CD8-positive, alpha-beta memory T cell (primary cell): Measurements from ENCODE around the gene ADCY5. TPM values are rescaled to one million over a fixed set of nuclear protein-coding genes. Genes with fewer than 3 reads are reported as not detected.
A peak's percentile ranks its signal among the peaks of the same experiment; 100 is the strongest.

Source experiments
- CTCF ChIA-PET: fragments of 350-600 bp; sonication (Branson Sonifier 250); formaldehyde crosslinking; loops from one replicate; lab custom pipeline; 2021; ENCODE audit warnings: antibody characterized with exemption; lab: Charles Lee
- POLR2A ChIA-PET: fragments of 350-600 bp; sonication (Branson Sonifier 250); formaldehyde crosslinking; loops from one replicate; lab custom pipeline; 2021; ENCODE audit warnings: antibody characterized with exemption; lab: Charles Lee
- DNase-seq, 5 donors: peaks; one replicate each; pipeline versions ENCODE4 v3.0.0 to v3.0.0-alpha.2; 2020 to 2022; ENCODE audit warnings: mixed read lengths in 1 of 5
- H3K27ac ChIP-seq: one replicate; pipeline ENCODE4 v1.7.0; 2013; ENCODE audit warnings: low read depth, mild to moderate bottlenecking, low read length, moderate library complexity
- H3K27me3 ChIP-seq: 2 replicates; pipeline ENCODE4 v1.7.0; 2013; ENCODE audit warnings: low read length, mild to moderate bottlenecking; ENCODE audit not compliant: insufficient read depth, poor library complexity, severe bottlenecking
- H3K36me3 ChIP-seq: 2 replicates; pipeline ENCODE4 v1.7.0; 2013; ENCODE audit warnings: mild to moderate bottlenecking, low read length, moderate library complexity; ENCODE audit not compliant: insufficient read depth
- H3K4me1 ChIP-seq: 2 replicates; pipeline ENCODE4 v1.7.0; 2013; ENCODE audit warnings: mild to moderate bottlenecking, low read length, moderate library complexity; ENCODE audit not compliant: insufficient read depth
- H3K4me3 ChIP-seq: 2 replicates; pipeline ENCODE4 v1.7.0; 2013; ENCODE audit warnings: mild to moderate bottlenecking, low read length
- H3K9me3 ChIP-seq: 2 replicates; pipeline ENCODE4 v1.7.0; 2013; ENCODE audit warnings: mild to moderate bottlenecking, low read length
- H3K27ac Mint-ChIP-seq, 8 donors: one replicate each; pipeline ENCODE4 v1.8.0; 2020 to 2021; ENCODE audit warnings: mixed read lengths in 8 of 8, mild to moderate bottlenecking in 6 of 8, inconsistent platforms in 3 of 8, moderate library complexity in 3 of 8
- H3K27me3 Mint-ChIP-seq, 2 donors: one replicate each; pipeline ENCODE4 v1.8.0; 2020 to 2021; ENCODE audit warnings: mixed read lengths in 2 of 2, mild to moderate bottlenecking in 1 of 2, moderate library complexity in 1 of 2
- H3K36me3 Mint-ChIP-seq, 3 donors: one replicate each; pipeline ENCODE4 v1.8.0; 2020 to 2021; ENCODE audit warnings: mixed read lengths in 3 of 3, inconsistent platforms in 1 of 3, mild to moderate bottlenecking in 1 of 3
- H3K4me1 Mint-ChIP-seq, 3 donors: one replicate each; pipeline ENCODE4 v1.8.0; 2020 to 2021; ENCODE audit warnings: mixed read lengths in 3 of 3, inconsistent platforms in 1 of 3, mild to moderate bottlenecking in 1 of 3
- H3K4me3 Mint-ChIP-seq, 7 donors: one replicate each; pipeline ENCODE4 v1.8.0; 2020 to 2021; ENCODE audit warnings: mixed read lengths in 7 of 7, mild to moderate bottlenecking in 6 of 7, moderate library complexity in 4 of 7, inconsistent platforms in 2 of 7
- H3K9me3 Mint-ChIP-seq, 5 donors: one replicate each; pipeline ENCODE4 v1.8.0; 2020 to 2022; ENCODE audit warnings: mixed read lengths in 5 of 5, mild to moderate bottlenecking in 3 of 5, moderate library complexity in 2 of 5, inconsistent platforms in 1 of 5
- polyA plus RNA-seq: library from polyadenylated mRNA; unstranded; fragments of 300-500 nt; fragmentation: Illumina TruSeq; gene quantifications from one replicate; pipeline ENCODE4 v1.2.3, GENCODE V29; 2021
- total RNA-seq, 2 experiments: library from RNA; stranded (reverse); gene quantifications; one replicate each; pipeline ENCODE4 v1.2.3, GENCODE V29; 2021

ADCY5 gene
- total and polyA plus RNA-seq, 3 experiments from 2014 or later = 0.02 to 0.16 TPM; not detected in 1

GRCh38 chr3:123312331-123313265, 136.3 kb downstream of the ADCY5 start:
- Histone ChIP-seq H3K4me3 (no peak overlapping the region), H3K27me3 (no peaks in the 10 kb centered on the region), H3K27ac (no peak overlapping the region), H3K4me1 (no peaks in the 10 kb centered on the region), H3K36me3 (no peaks in the 10 kb centered on the region), H3K9me3 (no peaks in the 10 kb centered on the region)
- DNase-seq = no peak
- Mint-ChIP-seq H3K4me1 (peaks cover 0 to 5% (median 2%) of the 10 kb centered on the region in 3 donors), H3K27me3 (peaks cover 9 to 16% of the 10 kb centered on the region in 2 donors), H3K9me3 (no peaks in the 10 kb centered on the region), H3K4me3 (no peak overlapping the region), H3K36me3 (no peaks in the 10 kb centered on the region), H3K27ac (no peak overlapping the region)
- CTCF ChIA-PET = no interaction called here
- POLR2A ChIA-PET = no interaction called here

- H3K27me3 ChIP-seq = no peaks in the 10 kb centered on the region
- peaks cover 0 to 5% (median 2%) of the 10 kb centered on the region in 3 donors for H3K4me1 Mint-ChIP-seq
- no peak overlapping the region for H3K4me3 Mint-ChIP-seq
- CTCF ChIA-PET = no interaction called here
- POLR2A ChIA-PET = no interaction called here
- H3K27ac Mint-ChIP-seq = no peak overlapping the region
- no peaks in the 10 kb centered on the region for H3K9me3 Mint-ChIP-seq
- H3K36me3 ChIP-seq = no peaks in the 10 kb centered on the region
- H3K4me1 ChIP-seq = no peaks in the 10 kb centered on the region
- DNase-seq = no peak
- no peak overlapping the region for H3K4me3 ChIP-seq
- no peaks in the 10 kb centered on the region for H3K9me3 ChIP-seq
- H3K27me3 Mint-ChIP-seq = peaks cover 7 to 12% of the 10 kb centered on the region in 2 donors
- no peaks in the 10 kb centered on the region for H3K36me3 Mint-ChIP-seq
- H3K27ac ChIP-seq = no peak overlapping the region
These were observed 137.7 kb downstream of the ADCY5 start for GRCh38 chr3:123311201-123311600.

DNA sequence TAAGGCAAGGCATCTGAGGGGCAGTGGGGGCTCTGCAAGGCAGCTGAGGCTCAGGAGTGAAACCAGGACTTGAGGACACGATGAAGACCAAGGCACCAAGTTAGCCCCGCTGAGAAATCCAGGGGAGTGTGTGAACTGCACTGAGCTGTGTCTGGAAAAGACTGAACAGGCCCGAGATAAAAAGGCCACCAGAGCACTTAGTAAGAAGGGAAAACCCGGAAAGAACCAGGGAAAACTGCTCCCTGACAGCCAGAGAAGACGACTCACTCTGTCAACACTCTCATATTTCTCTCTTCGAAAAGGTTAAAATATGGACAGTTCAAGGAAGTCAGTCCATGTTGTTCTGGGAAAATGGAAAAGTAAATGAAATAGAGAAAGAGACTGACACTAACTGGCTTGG, 138.1 kb downstream of the ADCY5 start:
- Mint-ChIP-seq H3K9me3 (no peaks in the 10 kb centered on the region), H3K27me3 (peaks cover 7 to 8% of the 10 kb centered on the region in 2 donors), H3K36me3 (no peaks in the 10 kb centered on the region), H3K27ac (peak overlapping the region in 1 of 8 donors; percentile 55), H3K4me3 (no peak overlapping the region), H3K4me1 (peaks cover 0 to 5% (median 2%) of the 10 kb centered on the region in 3 donors)
- Histone ChIP-seq H3K9me3 (no peaks in the 10 kb centered on the region), H3K4me3 (no peak overlapping the region), H3K27me3 (no peaks in the 10 kb centered on the region), H3K27ac (no peak overlapping the region), H3K36me3 (no peaks in the 10 kb centered on the region), H3K4me1 (no peaks in the 10 kb centered on the region)
- ChIA-PET POLR2A (no interaction called here), CTCF (interaction anchor here (1.3 kb wide), 1 partner anchor 12 kb away, joined by 3 read pairs; no protein-coding TSS in a partner anchor)
- DNase-seq = no peak

GRCh38 chr3:123310186-123310585, 138.7 kb downstream of the ADCY5 start:
- no peaks in the 10 kb centered on the region for H3K36me3 ChIP-seq
- DNase-seq = no peak
- H3K4me1 ChIP-seq = no peaks in the 10 kb centered on the region
- H3K4me3 Mint-ChIP-seq = no peak overlapping the region
- no peak overlapping the region for H3K27ac Mint-ChIP-seq
- H3K9me3 Mint-ChIP-seq = no peaks in the 10 kb centered on the region
- peaks cover 5 to 6% of the 10 kb centered on the region in 2 donors for H3K27me3 Mint-ChIP-seq
- POLR2A ChIA-PET = no interaction called here
- H3K27ac ChIP-seq = no peak overlapping the region
- CTCF ChIA-PET = interaction anchor here (1.3 kb wide), 1 partner anchor 12 kb away, joined by 3 read pairs; no protein-coding TSS in a partner anchor
- no peaks in the 10 kb centered on the region for H3K9me3 ChIP-seq
- no peaks in the 10 kb centered on the region for H3K27me3 ChIP-seq
- no peak overlapping the region for H3K4me3 ChIP-seq
- H3K36me3 Mint-ChIP-seq = no peaks in the 10 kb centered on the region
- peaks cover 0 to 5% (median 2%) of the 10 kb centered on the region in 3 donors for H3K4me1 Mint-ChIP-seq

DNA sequence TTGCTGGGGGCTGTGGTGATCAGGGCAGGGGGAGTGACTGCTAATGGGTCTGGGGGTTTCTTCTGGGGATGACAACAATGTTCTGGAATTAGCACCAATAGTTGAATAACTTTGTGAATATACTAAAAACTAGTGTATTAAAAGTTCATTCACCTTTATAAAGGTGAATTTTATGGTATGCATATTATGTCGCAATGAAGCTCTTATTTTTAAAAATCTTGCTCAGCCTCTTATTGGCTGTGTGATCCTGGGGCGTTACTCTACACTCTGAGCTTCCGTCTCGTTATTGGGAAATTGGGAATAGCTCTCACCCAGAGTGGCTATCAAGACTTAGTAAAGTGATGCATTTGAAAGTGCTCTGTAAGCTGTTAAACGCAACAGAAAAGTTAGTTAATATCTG, 141.8 kb downstream of the ADCY5 start:
- Mint-ChIP-seq H3K4me3 (no peak overlapping the region), H3K36me3 (no peaks in the 10 kb centered on the region), H3K27me3 (peaks cover 7 to 15% of the 10 kb centered on the region in 2 donors), H3K27ac (no peak overlapping the region), H3K9me3 (no peaks in the 10 kb centered on the region), H3K4me1 (no peaks in the 10 kb centered on the region)
- ChIA-PET CTCF (interaction anchor here (0.8 kb wide), 1 partner anchor 18 kb away, joined by 3 read pairs; no protein-coding TSS in a partner anchor), POLR2A (no interaction called here)
- H3K9me3 ChIP-seq = no peaks in the 10 kb centered on the region
- H3K36me3 ChIP-seq = no peaks in the 10 kb centered on the region
- DNase-seq = no peak
- no peak overlapping the region for H3K27ac ChIP-seq
- no peaks in the 10 kb centered on the region for H3K4me1 ChIP-seq
- H3K27me3 ChIP-seq = no peaks in the 10 kb centered on the region
- no peak overlapping the region for H3K4me3 ChIP-seq

- peaks cover 7 to 15% of the 10 kb centered on the region in 2 donors for H3K27me3 Mint-ChIP-seq
- no peak overlapping the region for H3K27ac ChIP-seq
- H3K4me3 Mint-ChIP-seq = no peak overlapping the region
- no peaks in the 10 kb centered on the region for H3K9me3 Mint-ChIP-seq
- no peaks in the 10 kb centered on the region for H3K27me3 ChIP-seq
- POLR2A ChIA-PET = no interaction called here
- no peaks in the 10 kb centered on the region for H3K36me3 ChIP-seq
- CTCF ChIA-PET = interaction anchor here (0.8 kb wide), 1 partner anchor 10 kb away, joined by 4 read pairs; no protein-coding TSS in a partner anchor
- no peak for DNase-seq
- H3K4me3 ChIP-seq = no peak overlapping the region
- H3K4me1 Mint-ChIP-seq = no peaks in the 10 kb centered on the region
- no peak overlapping the region for H3K27ac Mint-ChIP-seq
- no peaks in the 10 kb centered on the region for H3K4me1 ChIP-seq
- H3K9me3 ChIP-seq = no peaks in the 10 kb centered on the region
- no peaks in the 10 kb centered on the region for H3K36me3 Mint-ChIP-seq
These were observed 143.7 kb downstream of the ADCY5 start for GRCh38 chr3:123305192-123305591.

- H3K4me3 ChIP-seq = no peak overlapping the region
- Mint-ChIP-seq H3K27me3 (peaks cover 8 to 15% of the 10 kb centered on the region in 2 donors), H3K27ac (no peak overlapping the region), H3K36me3 (no peaks in the 10 kb centered on the region), H3K4me1 (no peaks in the 10 kb centered on the region), H3K4me3 (no peak overlapping the region), H3K9me3 (no peaks in the 10 kb centered on the region)
- POLR2A ChIA-PET = no interaction called here
- DNase-seq = no peak
- no peaks in the 10 kb centered on the region for H3K9me3 ChIP-seq
- no peaks in the 10 kb centered on the region for H3K4me1 ChIP-seq
- no peak overlapping the region for H3K27ac ChIP-seq
- no peaks in the 10 kb centered on the region for H3K27me3 ChIP-seq
- H3K36me3 ChIP-seq = no peaks in the 10 kb centered on the region
- CTCF ChIA-PET = no interaction called here
These were observed 144.8 kb downstream of the ADCY5 start for GRCh38 chr3:123303976-123304560.

GRCh38 chr3:123302961-123303360, 145.9 kb downstream of the ADCY5 start:
- H3K36me3 ChIP-seq = no peaks in the 10 kb centered on the region
- H3K9me3 ChIP-seq = no peaks in the 10 kb centered on the region
- Mint-ChIP-seq H3K4me3 (no peak overlapping the region), H3K36me3 (no peaks in the 10 kb centered on the region), H3K4me1 (no peaks in the 10 kb centered on the region), H3K9me3 (no peaks in the 10 kb centered on the region), H3K27ac (no peak overlapping the region), H3K27me3 (peaks cover 8 to 15% of the 10 kb centered on the region in 2 donors)
- ChIA-PET POLR2A (no interaction called here), CTCF (no interaction called here)
- H3K4me3 ChIP-seq = no peak overlapping the region
- H3K4me1 ChIP-seq = no peaks in the 10 kb centered on the region
- H3K27ac ChIP-seq = no peak overlapping the region
- H3K27me3 ChIP-seq = no peaks in the 10 kb centered on the region
- DNase-seq = peak in 1 of 5 donors; percentile 17
